ENCODE measurements around the gene SPPL2C. TPM values are rescaled to one million over a fixed set of nuclear protein-coding genes. Genes with fewer than 3 reads are reported as not detected.

The SPPL2C gene
- polyA plus RNA-seq, 1 donor (not counting 4 experiments of a cell fraction or from before 2014, with no cell fraction given) = not detected

GRCh38 chr17:45845376-45846185 is 900 bp downstream of the SPPL2C start:
- Histone ChIP-seq H3K9me1 (ENCODE audit: control insufficient read depth, extremely low read depth, insufficient read depth, low read length) (no peaks in the 10 kb centered on the region), H2AFZ (ENCODE audit: control insufficient read depth, low read length) (no peak overlapping the region), H3K4me1 (ENCODE audit: control insufficient read depth, extremely low read depth, insufficient read depth, low read length) (no peaks in the 10 kb centered on the region), H3K79me2 (ENCODE audit: control insufficient read depth, insufficient read depth, low read length) (no peaks in the 10 kb centered on the region), H3K9me3 (ENCODE audit: control insufficient read depth, low read depth, low read length) (no peaks in the 10 kb centered on the region), H4K20me1 (ENCODE audit: control insufficient read depth, extremely low read depth, insufficient read depth, low read length) (no peaks in the 10 kb centered on the region), H3K4me2 (ENCODE audit: control insufficient read depth, extremely low read depth, insufficient read depth, low read depth, low read length) (no peak overlapping the region), H3K9ac (ENCODE audit: control insufficient read depth, extremely low read depth, insufficient read depth, low read length) (no peak overlapping the region), H3K27ac (ENCODE audit: control insufficient read depth, insufficient read depth, low read length) (no peak overlapping the region), H3K27me3 (ENCODE audit: control insufficient read depth, extremely low read depth, insufficient read depth, low read length) (no peaks in the 10 kb centered on the region), H3K36me3 (ENCODE audit: control insufficient read depth in 2 of 2, extremely low read depth in 1 of 2, insufficient read depth in 2 of 2, low read length in 2 of 2) (no peaks in the 10 kb centered on the region), H3K4me3 (ENCODE audit: control insufficient read depth in 2 of 3, extremely low read depth in 1 of 3, insufficient read depth in 2 of 3, low read depth in 1 of 3, low read length in 3 of 3) (no peak overlapping the region)
- TF ChIP-seq CTCF (optimal IDR thresholded peaks at IDR 0.05 in 1 of 3, IDR thresholded peaks at IDR 0.05 in 1 of 3, conservative IDR thresholded peaks at IDR 0.05 in 1 of 3; ENCODE audit: extremely low read depth in 1 of 3, insufficient read depth in 2 of 3, low read length in 3 of 3) (no peak), EZH2 (IDR thresholded peaks at IDR 0.05; ENCODE audit: low read length) (no peak)
- dilution Hi-C loops (cut with MboI; ENCODE audit: extremely low pct_ligation_motif_present, low sequenced_read_pairs) = no loop called here
- DNase-seq (ENCODE audit: low read depth, low spot score) (no peak), FAIRE-seq (no peak)

GRCh38 chr17:45846223-45846622 is 1.5 kb downstream of the SPPL2C start:
- Histone ChIP-seq H3K79me2 (ENCODE audit: control insufficient read depth, insufficient read depth, low read length) (no peaks in the 10 kb centered on the region), H2AFZ (ENCODE audit: control insufficient read depth, low read length) (no peak overlapping the region), H3K4me3 (ENCODE audit: control insufficient read depth in 2 of 3, extremely low read depth in 1 of 3, insufficient read depth in 2 of 3, low read depth in 1 of 3, low read length in 3 of 3) (no peak overlapping the region), H3K9me3 (ENCODE audit: control insufficient read depth, low read depth, low read length) (no peaks in the 10 kb centered on the region), H3K36me3 (ENCODE audit: control insufficient read depth in 2 of 2, extremely low read depth in 1 of 2, insufficient read depth in 2 of 2, low read length in 2 of 2) (no peaks in the 10 kb centered on the region), H3K4me2 (ENCODE audit: control insufficient read depth, extremely low read depth, insufficient read depth, low read depth, low read length) (no peak overlapping the region), H3K9ac (ENCODE audit: control insufficient read depth, extremely low read depth, insufficient read depth, low read length) (no peak overlapping the region), H3K4me1 (ENCODE audit: control insufficient read depth, extremely low read depth, insufficient read depth, low read length) (no peaks in the 10 kb centered on the region), H3K9me1 (ENCODE audit: control insufficient read depth, extremely low read depth, insufficient read depth, low read length) (no peaks in the 10 kb centered on the region), H4K20me1 (ENCODE audit: control insufficient read depth, extremely low read depth, insufficient read depth, low read length) (no peaks in the 10 kb centered on the region), H3K27ac (ENCODE audit: control insufficient read depth, insufficient read depth, low read length) (no peak overlapping the region), H3K27me3 (ENCODE audit: control insufficient read depth, extremely low read depth, insufficient read depth, low read length) (no peaks in the 10 kb centered on the region)
- dilution Hi-C loops (cut with MboI; ENCODE audit: extremely low pct_ligation_motif_present, low sequenced_read_pairs) = no loop called here
- FAIRE-seq (no peak), DNase-seq (ENCODE audit: low read depth, low spot score) (no peak)
- TF ChIP-seq EZH2 (IDR thresholded peaks at IDR 0.05; ENCODE audit: low read length) = no peak
- no peak for TF ChIP-seq CTCF (optimal IDR thresholded peaks at IDR 0.05 in 1 of 3, IDR thresholded peaks at IDR 0.05 in 1 of 3, conservative IDR thresholded peaks at IDR 0.05 in 1 of 3; ENCODE audit: extremely low read depth in 1 of 3, insufficient read depth in 2 of 3, low read length in 3 of 3)
